GM20431 (cell line): ENCODE measurements around the gene STAB1.

Experiments
- in situ Hi-C: fragments of 300-500 bp; cut with MseI, MboI; formaldehyde crosslinking; loops from one replicate; pipeline ENCODE4 v1.15.0; 2020; ENCODE audit warnings: low sequenced_read_pairs; ENCODE audit not compliant: unreplicated experiment

Gene STAB1

DNA sequence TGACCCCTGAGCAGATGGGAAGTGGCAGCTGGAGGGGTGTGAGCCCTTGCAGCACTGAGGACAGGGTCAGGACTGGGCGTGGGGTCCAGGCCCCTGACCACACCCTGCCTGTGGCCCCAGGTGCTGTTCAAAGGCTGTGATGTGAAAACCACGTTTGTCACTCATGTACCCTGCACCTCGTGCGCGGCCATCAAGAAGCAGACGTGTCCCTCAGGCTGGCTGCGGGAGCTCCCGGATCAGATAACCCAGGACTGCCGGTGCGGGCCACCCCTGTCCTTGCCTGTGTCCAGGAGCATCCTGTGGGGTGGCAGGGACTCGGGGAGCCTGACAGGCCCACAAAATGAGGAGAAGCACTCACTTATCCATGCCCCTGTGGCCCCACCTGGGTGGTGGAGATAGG, 5.9 kb downstream of the STAB1 start:
- in situ Hi-C loops: no loop called here

DNA sequence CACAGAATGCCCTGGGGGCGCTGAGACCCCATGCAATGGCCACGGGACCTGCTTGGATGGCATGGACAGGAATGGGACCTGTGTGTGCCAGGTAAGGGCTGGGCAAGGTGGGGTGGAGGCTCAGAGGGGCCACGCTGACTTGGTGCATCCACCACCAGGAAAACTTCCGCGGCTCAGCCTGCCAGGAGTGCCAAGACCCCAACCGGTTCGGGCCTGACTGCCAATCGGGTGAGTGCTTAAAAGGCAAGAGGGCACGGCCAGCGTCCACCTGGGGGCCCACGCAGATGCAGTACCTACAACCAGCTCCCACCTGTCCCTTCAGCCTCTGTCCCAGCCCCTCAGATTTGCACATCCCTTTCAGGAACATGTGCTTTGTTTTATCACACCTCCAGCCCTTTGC, 6.9 kb downstream of the STAB1 start:
- in situ Hi-C loops: no loop called here

DNA sequence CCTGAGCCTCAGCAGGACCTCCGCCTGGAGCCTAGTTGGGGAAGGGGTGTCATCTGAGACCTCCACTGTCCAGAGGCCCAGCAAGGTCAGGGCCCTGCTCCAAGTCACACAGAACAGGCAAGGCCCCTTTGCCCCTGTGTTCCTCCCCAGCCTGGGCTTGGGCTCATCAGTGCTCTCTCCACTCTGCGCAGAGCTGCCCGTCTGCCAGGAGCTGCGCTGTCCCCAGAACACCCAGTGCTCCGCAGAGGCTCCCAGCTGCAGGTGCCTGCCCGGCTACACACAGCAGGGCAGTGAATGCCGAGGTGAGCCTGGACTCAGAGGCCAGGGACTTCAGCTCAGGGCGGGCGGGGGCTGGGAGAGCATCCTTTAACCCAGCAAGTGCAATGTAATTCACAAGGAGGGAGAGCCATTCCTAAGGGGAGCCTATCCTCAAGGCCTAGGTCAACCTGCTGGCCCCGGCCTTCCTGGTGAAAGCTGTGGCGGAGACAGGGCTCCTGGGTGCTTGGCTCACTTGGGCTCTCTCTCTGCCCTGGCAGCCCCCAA, 7.7 kb downstream of the STAB1 start:
- in situ Hi-C loops: no loop called here

DNA sequence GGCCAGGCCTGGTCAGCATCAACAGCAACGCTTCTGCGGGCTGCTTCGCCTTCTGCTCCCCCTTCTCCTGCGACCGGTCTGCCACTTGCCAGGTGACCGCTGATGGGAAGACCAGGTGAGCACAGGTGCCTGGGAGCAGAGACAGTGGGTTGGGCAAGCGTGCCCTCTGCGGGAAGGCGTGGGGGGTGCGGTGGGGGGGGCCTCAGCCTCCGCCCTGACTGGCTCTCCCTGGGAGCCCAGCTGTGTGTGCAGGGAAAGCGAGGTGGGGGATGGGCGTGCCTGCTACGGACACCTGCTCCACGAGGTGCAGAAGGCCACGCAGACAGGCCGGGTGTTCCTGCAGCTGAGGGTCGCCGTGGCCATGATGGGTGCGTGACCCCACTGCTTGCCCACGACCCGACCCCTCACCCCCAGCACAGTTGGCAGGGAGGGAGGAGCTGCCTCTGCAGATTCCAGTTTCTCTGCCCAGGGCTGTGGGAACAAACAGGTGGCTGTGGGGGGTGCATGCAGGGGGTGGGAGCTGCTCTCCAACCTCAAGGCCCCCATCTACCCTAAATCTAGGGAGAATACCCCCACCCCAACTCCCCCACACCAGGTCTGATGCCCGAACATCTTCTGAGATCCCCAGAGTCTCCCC, 8.8 kb downstream of the STAB1 start:
- in situ Hi-C loops: no loop called here

DNA sequence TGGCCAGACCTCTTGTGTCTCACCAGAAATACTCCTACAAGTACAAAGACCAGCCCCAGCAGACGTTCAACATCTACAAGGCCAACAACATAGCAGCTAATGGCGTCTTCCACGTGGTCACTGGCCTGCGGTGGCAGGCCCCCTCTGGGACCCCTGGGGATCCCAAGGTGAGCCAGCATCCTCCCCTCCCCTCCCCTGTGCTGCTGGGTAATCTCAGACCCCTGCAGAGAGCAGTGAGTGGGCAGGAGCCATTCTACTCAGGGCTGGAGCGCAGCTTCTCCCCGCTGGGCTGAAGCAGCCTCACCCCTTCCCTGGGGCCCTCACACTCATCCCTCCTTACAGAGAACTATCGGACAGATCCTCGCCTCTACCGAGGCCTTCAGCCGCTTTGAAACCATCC, 9.8 kb downstream of the STAB1 start:
- in situ Hi-C loops: no loop called here

DNA sequence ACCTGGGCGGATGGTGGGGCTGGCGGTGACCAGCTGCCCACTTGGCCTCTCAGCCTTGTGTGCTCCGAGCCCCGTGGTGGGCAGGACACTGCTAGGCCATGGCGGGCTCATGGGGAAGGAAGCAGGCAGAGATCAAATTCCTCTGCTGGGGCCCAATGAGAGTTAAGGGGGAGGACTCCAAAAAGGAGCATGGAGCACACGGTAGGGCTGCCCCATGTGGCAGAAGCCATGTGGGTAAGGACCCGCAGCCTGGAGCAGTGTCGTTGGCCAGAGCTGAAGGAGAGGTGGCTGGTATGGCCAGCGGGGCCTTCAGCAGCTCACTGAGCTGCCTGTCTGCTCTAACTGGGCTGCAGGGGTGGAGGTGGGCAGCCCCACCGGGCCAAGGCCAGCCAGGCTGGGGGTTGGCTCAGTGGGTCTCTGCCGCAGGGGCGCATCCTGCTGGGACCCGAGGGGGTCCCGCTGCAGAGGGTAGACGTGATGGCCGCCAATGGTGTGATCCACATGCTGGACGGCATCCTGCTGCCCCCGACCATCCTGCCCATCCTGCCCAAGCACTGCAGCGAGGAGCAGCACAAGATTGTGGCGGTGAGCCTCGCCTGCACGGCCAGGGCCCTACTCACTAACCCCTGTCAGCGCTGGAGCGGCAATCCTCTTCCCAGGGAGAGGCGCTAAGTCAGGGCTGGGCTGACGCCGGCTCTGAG, 11.3 kb downstream of the STAB1 start:
- in situ Hi-C loops: no loop called here

- in situ Hi-C loops: no loop called here
Measured at GRCh38 chr3:52507359-52507758, 12.2 kb downstream of the STAB1 start.

- in situ Hi-C loops: no loop called here
Measured at GRCh38 chr3:52509753-52510328, 14.7 kb downstream of the STAB1 start.

GRCh38 chr3:52511509-52511908, 16.4 kb downstream of the STAB1 start:
- in situ Hi-C loops: no loop called here

DNA sequence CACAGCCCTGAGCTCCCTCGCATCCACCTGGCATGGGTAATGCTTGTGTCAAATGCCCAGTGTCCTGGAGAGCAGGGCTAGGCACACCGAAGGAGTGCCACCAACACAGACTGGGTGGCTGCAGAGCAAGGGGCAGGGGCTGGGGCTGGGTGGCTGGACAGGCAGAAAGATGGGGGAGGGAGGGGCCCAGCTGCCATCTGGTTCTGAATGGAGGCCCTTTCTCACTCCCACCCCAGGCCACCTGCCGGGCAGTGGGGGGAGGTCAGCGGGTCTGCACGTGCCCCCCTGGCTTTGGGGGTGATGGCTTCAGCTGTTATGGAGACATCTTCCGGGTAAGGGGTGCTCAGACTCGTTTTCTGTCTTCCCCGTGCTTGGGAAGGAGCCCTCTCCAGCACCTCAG, 17.0 kb downstream of the STAB1 start:
- in situ Hi-C loops: no loop called here

- in situ Hi-C loops: no loop called here
Measured at GRCh38 chr3:52512727-52513126, 17.6 kb downstream of the STAB1 start.

DNA sequence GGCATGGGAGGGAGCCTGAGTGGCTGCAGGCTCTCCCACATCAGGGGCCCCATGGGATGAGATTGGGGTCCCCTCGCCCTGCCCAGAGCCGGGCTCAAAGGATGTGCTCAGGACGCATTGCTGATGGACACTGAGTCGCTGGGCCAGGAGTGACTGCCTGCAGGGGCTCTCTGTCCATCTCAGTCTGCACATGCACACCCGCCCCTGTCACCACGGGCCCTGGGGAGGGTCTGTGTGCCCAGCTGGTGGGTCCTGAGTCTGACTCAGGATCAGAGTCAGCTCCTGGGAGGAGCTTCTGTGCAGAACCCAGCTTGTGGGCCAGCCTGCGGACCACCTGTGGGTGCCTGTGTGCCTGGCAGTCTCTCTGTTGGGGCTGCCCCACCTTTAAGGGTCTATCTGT, 18.1 kb downstream of the STAB1 start:
- in situ Hi-C loops: no loop called here

DNA sequence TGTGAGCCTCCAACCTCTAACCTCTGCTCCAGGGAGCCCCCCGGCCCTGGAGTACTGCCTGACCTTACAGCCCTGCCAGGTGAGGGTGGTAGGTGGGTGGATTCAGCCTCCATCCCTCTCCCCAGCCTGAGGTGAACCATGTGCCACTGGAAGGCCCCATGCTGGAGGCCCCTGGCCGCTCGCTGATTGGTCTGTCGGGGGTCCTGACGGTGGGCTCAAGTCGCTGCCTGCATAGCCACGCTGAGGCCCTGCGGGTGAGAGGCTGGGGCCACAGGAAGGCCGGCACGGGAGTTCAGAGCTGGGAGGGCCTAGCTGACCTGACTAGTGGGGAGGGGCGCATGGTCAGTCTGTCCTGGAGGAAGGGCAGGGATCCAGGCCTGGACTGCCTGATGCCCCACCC, 19.4 kb downstream of the STAB1 start:
- in situ Hi-C loops: no loop called here

- in situ Hi-C loops: no loop called here
Measured at GRCh38 chr3:52515192-52515591, 20.1 kb downstream of the STAB1 start.

DNA sequence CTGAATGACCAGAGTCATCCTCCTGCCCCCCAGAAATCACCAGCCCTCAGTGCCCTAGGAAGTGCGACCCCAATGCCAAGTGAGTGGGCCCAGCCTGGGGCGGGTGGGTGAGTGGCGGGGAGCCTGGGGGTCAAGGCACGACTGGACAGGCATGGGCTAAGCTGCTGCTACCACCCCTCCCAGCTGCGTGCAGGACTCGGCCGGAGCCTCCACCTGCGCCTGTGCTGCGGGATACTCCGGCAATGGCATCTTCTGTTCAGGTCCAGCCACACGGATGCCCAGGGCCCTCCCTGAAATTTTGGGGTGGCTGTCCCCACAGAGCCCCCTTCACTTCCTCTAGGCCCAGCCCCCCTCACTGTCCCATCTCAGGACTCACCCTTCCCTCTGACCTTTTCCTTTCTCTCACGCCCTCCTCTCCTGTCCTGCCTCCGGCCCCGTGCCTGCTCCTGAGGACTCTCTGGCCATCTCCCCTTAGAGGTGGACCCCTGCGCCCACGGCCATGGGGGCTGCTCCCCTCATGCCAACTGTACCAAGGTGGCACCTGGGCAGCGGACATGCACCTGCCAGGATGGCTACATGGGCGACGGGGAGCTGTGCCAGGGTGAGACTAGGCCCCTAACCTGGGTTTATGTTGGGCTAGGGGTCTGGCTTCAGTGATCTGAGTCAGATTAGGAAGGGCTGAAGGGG, 21.5 kb downstream of the STAB1 start:
- in situ Hi-C loops: no loop called here

DNA sequence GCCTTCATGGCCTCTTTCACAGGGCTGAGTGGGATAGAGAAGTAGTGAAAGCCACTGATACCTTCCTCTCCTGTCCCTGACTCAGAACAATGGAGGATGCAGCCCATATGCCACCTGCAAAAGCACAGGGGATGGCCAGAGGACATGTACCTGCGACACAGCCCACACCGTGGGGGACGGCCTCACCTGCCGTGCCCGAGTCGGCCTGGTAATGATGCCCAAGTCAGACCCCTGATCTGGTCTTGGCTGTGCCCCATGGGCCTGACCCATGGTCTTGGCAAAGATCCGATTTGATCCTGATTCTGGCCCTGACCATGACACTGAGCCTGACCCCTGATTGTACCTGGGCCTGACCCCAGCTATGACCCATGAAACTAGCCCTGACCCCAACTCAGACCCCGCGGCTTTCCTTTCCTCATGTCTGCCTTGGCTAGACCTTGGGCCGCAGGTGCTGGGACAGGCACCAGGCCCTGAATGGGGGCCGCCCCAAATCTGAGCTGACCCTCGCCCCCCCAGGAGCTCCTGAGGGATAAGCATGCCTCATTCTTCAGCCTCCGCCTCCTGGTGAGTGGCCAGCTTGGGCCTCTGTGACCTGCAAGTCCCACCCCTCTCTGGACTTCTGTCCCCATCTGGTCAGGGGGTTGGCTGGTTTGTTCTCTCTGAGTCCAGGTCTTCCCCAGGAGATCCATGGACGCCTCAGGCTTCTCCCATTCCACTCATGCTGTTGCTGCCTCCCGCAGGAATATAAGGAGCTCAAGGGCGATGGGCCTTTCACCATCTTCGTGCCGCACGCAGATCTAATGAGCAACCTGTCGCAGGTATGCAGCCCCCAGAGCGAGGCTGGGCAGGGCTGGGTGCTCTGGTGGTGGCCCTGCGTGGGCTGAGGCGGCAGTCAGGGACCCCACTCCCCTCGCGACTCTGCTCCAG, 22.9 kb downstream of the STAB1 start:
- in situ Hi-C loops: no loop called here

- in situ Hi-C loops: no loop called here
Measured at GRCh38 chr3:52518723-52519444, 23.7 kb downstream of the STAB1 start.

DNA sequence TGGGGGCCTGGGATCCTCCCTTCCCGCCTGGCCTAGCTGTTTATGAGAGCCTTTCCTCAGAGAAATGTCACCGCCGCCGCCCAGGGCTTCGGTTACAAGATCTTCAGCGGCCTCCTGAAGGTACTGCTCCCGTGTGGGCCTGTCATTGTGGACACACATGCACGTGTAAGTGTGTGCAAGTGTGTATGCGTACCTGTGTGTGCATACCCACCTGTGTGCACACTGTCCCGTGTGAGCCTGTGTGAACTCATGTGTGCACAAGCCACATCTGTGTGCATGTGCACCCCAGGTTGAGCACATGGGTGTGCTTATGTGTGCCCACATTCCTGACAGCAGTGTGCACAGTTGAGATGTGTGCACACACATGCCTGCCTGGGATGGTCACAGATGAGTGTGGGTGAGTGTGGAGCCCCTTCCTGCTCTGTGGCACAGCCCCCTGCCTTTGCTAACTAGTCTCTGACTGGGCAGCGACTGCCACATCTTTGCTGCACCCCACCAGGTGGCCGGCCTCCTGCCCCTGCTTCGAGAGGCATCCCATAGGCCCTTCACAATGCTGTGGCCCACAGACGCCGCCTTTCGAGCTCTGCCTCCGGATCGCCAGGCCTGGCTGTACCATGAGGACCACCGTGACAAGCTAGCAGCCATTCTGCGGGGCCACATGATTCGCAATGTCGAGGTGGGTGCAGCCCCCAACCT, 24.5 kb downstream of the STAB1 start:
- in situ Hi-C loops: no loop called here
